ENCODE results near the gene KLF7. TPM values are rescaled to one million over a fixed set of nuclear protein-coding genes. Genes with fewer than 3 reads are reported as not detected.
A peak's percentile ranks its signal among the peaks of the same experiment; 100 is the strongest.

KLF7 gene
- total RNA-seq, 1 donor from 2014 or later, result 36.7 TPM

- H3K27ac Mint-ChIP-seq (ENCODE audit: unreplicated experiment), result no peak overlapping the region
Measured at GRCh38 chr2:207092818-207093217, 72.9 kb downstream of the KLF7 start.

GRCh38 chr2:207091928-207092327 lies 73.8 kb downstream of the KLF7 start:
- Mint-ChIP-seq H3K9me3 (ENCODE audit: unreplicated experiment) (no peaks in the 10 kb centered on the region), H3K4me1 (ENCODE audit: unreplicated experiment) (peaks cover 34% of the 10 kb centered on the region), H3K27ac (ENCODE audit: unreplicated experiment) (peak overlapping the region; percentile 1), H3K27me3 (ENCODE audit: unreplicated experiment) (no peaks in the 10 kb centered on the region), H3K4me3 (ENCODE audit: unreplicated experiment) (no peak overlapping the region), H3K36me3 (ENCODE audit: unreplicated experiment) (peaks cover 25% of the 10 kb centered on the region)
- no peak for TF ChIP-seq CTCF (IDR thresholded peaks at IDR 0.05)
- no peak for DNase-seq (ENCODE audit: extremely low spot score, unreplicated experiment)

More at GRCh38 chr2:207092818-207093217, 72.9 kb downstream of the KLF7 start:
- Mint-ChIP-seq H3K4me1 (ENCODE audit: unreplicated experiment) (peaks cover 34% of the 10 kb centered on the region), H3K27me3 (ENCODE audit: unreplicated experiment) (no peaks in the 10 kb centered on the region), H3K4me3 (ENCODE audit: unreplicated experiment) (no peak overlapping the region), H3K9me3 (ENCODE audit: unreplicated experiment) (no peaks in the 10 kb centered on the region), H3K36me3 (ENCODE audit: unreplicated experiment) (peaks cover 22% of the 10 kb centered on the region)
- TF ChIP-seq CTCF (IDR thresholded peaks at IDR 0.05), result no peak
- no peak for DNase-seq (ENCODE audit: extremely low spot score, unreplicated experiment)

- Mint-ChIP-seq H3K27me3 (ENCODE audit: unreplicated experiment) (no peaks in the 10 kb centered on the region), H3K36me3 (ENCODE audit: unreplicated experiment) (peaks cover 33% of the 10 kb centered on the region), H3K27ac (ENCODE audit: unreplicated experiment) (no peak overlapping the region), H3K9me3 (ENCODE audit: unreplicated experiment) (no peaks in the 10 kb centered on the region), H3K4me1 (ENCODE audit: unreplicated experiment) (peaks cover 34% of the 10 kb centered on the region), H3K4me3 (ENCODE audit: unreplicated experiment) (no peak overlapping the region)
- no peak for DNase-seq (ENCODE audit: extremely low spot score, unreplicated experiment)
- no peak for TF ChIP-seq CTCF (IDR thresholded peaks at IDR 0.05)
Measured at GRCh38 chr2:207091176-207091575, 74.6 kb downstream of the KLF7 start.

GRCh38 chr2:207090389-207090788 lies 75.4 kb downstream of the KLF7 start:
- TF ChIP-seq CTCF (IDR thresholded peaks at IDR 0.05), result no peak
- Mint-ChIP-seq H3K27me3 (ENCODE audit: unreplicated experiment) (no peaks in the 10 kb centered on the region), H3K9me3 (ENCODE audit: unreplicated experiment) (no peaks in the 10 kb centered on the region), H3K36me3 (ENCODE audit: unreplicated experiment) (peaks cover 40% of the 10 kb centered on the region), H3K4me1 (ENCODE audit: unreplicated experiment) (peaks cover 32% of the 10 kb centered on the region), H3K27ac (ENCODE audit: unreplicated experiment) (no peak overlapping the region), H3K4me3 (ENCODE audit: unreplicated experiment) (no peak overlapping the region)
- DNase-seq (ENCODE audit: extremely low spot score, unreplicated experiment), result no peak

GRCh38 chr2:207088839-207089238 lies 76.9 kb downstream of the KLF7 start:
- DNase-seq (ENCODE audit: extremely low spot score, unreplicated experiment), result no peak
- Mint-ChIP-seq H3K4me1 (ENCODE audit: unreplicated experiment) (peaks cover 32% of the 10 kb centered on the region), H3K27me3 (ENCODE audit: unreplicated experiment) (no peaks in the 10 kb centered on the region), H3K9me3 (ENCODE audit: unreplicated experiment) (no peaks in the 10 kb centered on the region), H3K36me3 (ENCODE audit: unreplicated experiment) (peaks cover 45% of the 10 kb centered on the region), H3K4me3 (ENCODE audit: unreplicated experiment) (no peak overlapping the region), H3K27ac (ENCODE audit: unreplicated experiment) (peak overlapping the region; percentile 63)
- no peak for TF ChIP-seq CTCF (IDR thresholded peaks at IDR 0.05)
